ENCODE data around the gene GABRR3.

DNA sequence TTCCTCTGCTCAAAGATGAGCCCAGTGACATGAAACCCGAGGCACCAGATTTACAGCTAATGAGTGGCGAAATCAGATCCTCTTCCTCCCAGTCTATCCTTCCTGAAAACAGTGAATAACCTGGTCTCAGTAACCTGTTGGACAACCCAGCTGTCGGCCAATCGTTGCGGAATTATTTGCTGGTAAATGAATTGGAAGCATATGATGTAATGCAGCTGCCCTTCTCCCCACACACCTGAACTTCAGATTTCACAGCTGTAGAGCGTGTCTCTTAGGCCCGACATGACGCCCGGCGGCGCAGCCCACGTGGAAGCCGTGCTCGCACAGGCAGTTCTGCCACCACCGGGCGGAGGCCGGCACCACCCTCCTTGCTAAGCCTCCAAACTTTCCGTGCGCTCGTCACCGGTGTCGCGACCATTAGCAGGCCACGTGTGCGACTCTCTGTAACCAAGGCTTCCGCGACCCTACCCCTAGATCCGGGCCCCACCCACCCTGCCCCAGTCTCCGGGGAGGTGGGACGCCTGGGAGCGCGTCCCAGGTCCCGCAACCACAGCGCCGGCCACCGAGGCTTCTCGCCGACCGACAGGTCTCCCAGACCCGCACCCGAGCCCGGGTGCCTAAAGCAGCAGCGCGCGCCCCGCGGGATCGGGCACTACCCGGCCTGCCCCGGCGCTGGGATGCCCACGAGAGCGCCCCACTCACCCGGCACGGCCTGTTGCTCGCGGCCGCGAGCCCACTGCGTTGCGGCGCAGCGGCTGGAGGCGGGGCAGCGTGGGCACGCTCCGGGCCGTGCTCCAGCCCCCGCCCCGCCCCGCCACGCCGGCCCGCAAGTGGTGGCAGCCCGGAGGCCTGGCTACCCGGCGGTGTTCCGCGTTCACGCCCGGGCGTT, 63.2 kb downstream of the GABRR3 start, which contains the start of gene RIOX2:
- TF ChIP-seq SP7 (tag by site-specific recombination; IDR thresholded peaks at IDR 0.05) (0 out of 2 replicates have a peak, but pooled peaks have one; percentile 32), ZBTB1 (tag by site-specific recombination; IDR thresholded peaks at IDR 0.05) (no peak), ZNF121 (tag by site-specific recombination; IDR thresholded peaks at IDR 0.05) (no peak), CTCF (tag by site-specific recombination; IDR thresholded peaks at IDR 0.05) (no peak), ZNF670 (tag by site-specific recombination; IDR thresholded peaks at IDR 0.05; ENCODE audit: low read depth) (no peak), ZNF211 (tag by site-specific recombination; IDR thresholded peaks at IDR 0.05; ENCODE audit: low read depth) (no peak), ZNF501 (tag by site-specific recombination; IDR thresholded peaks at IDR 0.05) (0 out of 2 replicates have a peak, but pooled peaks have one; percentile 30), REST (tag by site-specific recombination; IDR thresholded peaks at IDR 0.05) (no peak; the same call in 1 of the 2 replicates), ZFP37 (tag by site-specific recombination; IDR thresholded peaks at IDR 0.05) (no peak), ZBTB21 (tag by site-specific recombination; IDR thresholded peaks at IDR 0.05) (no peak), ZNF146 (tag by site-specific recombination; IDR thresholded peaks at IDR 0.05) (no peak), GFI1B (tag by site-specific recombination; IDR thresholded peaks at IDR 0.05) (no peak), ZFP69B (tag by site-specific recombination; IDR thresholded peaks at IDR 0.05) (no peak)

Data from HEK293 (cell line).